Osteocyte (in vitro differentiated cells): Measurements from ENCODE around the gene PDPK1. TPM values are rescaled to one million over a fixed set of nuclear protein-coding genes. Genes with fewer than 3 reads are reported as not detected.
"Not testable (repeated sequence)": the region's sequence is repeated elsewhere in the genome, so short reads cannot be mapped to it uniquely, and the experiment has no call there.

ENCODE experiments used
- DNase-seq: peaks from one replicate; pipeline ENCODE4 v3.0.0; 2021; ENCODE audit warnings: mixed read lengths; ENCODE audit not compliant: unreplicated experiment; ENCODE audit errors: extremely low spot score
- H3K27ac Mint-ChIP-seq: one replicate; pipeline ENCODE4 v1.8.0; 2021; ENCODE audit warnings: mild to moderate bottlenecking, mixed read lengths; ENCODE audit not compliant: unreplicated experiment
- H3K27me3 Mint-ChIP-seq: one replicate; pipeline ENCODE4 v1.8.0; 2021; ENCODE audit warnings: mixed read lengths; ENCODE audit not compliant: unreplicated experiment
- H3K36me3 Mint-ChIP-seq: one replicate; pipeline ENCODE4 v1.8.0; 2021; ENCODE audit warnings: mixed read lengths; ENCODE audit not compliant: unreplicated experiment
- H3K4me1 Mint-ChIP-seq: one replicate; pipeline ENCODE4 v1.8.0; 2021; ENCODE audit warnings: mixed read lengths; ENCODE audit not compliant: unreplicated experiment
- H3K4me3 Mint-ChIP-seq: one replicate; pipeline ENCODE4 v1.8.0; 2021; ENCODE audit warnings: mild to moderate bottlenecking, moderate library complexity, mixed read lengths; ENCODE audit not compliant: unreplicated experiment
- H3K9me3 Mint-ChIP-seq: one replicate; pipeline ENCODE4 v1.8.0; 2021; ENCODE audit warnings: mixed read lengths; ENCODE audit not compliant: unreplicated experiment
- total RNA-seq: library from RNA; stranded (reverse); gene quantifications from 2 replicates; pipeline ENCODE4 v1.2.1, GENCODE V29; 2021
- TF ChIP-seq, protein P1 (sequence below): fragments of 200-600 bp; sonication (generic); IDR thresholded peaks from 2 replicates; pipeline ENCODE4 v1.5.0; 2021; ENCODE audit warnings: antibody characterized with exemption, mild to moderate bottlenecking, moderate library complexity

The PDPK1 gene
- total RNA-seq, 1 donor from 2014 or later, result 45.8 TPM

DNA sequence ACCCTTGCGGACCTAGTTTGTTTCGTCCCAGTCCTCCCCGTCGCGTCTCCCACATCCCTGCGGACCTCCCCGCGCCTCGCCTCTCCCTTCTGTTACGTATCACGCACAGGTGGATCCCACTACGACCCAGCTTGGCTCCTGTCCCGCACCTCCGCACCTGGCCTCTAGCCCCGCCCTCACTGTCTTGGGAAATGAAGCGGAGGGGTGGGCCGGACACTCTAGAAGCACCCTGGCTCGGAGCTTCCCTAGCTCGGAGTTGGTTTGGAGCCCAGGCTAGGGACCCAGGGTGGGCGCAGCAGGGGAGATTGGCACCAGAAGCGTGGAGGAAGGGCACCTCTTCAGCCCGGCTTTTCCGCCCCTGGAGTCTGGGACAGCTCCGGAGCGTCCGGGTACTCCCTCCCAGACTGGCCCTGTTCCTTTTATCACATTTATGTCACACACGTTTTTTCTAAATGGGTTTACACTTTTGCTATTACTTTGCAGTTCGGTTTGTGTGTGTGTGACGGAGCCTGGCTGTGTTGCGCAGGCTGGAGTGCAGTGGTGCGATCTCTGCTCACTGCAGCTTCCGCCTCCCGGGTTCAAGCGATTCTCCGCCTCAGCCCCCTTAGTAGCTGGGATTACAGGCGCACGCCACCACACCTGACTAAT, 5.2 kb upstream of the PDPK1 start:
- peak overlapping the region; percentile 96 for H3K27ac Mint-ChIP-seq
- TF ChIP-seq, protein P1, sequence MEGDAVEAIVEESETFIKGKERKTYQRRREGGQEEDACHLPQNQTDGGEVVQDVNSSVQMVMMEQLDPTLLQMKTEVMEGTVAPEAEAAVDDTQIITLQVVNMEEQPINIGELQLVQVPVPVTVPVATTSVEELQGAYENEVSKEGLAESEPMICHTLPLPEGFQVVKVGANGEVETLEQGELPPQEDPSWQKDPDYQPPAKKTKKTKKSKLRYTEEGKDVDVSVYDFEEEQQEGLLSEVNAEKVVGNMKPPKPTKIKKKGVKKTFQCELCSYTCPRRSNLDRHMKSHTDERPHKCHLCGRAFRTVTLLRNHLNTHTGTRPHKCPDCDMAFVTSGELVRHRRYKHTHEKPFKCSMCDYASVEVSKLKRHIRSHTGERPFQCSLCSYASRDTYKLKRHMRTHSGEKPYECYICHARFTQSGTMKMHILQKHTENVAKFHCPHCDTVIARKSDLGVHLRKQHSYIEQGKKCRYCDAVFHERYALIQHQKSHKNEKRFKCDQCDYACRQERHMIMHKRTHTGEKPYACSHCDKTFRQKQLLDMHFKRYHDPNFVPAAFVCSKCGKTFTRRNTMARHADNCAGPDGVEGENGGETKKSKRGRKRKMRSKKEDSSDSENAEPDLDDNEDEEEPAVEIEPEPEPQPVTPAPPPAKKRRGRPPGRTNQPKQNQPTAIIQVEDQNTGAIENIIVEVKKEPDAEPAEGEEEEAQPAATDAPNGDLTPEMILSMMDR, result no peak
- H3K9me3 Mint-ChIP-seq, result no peaks in the 10 kb centered on the region
- DNase-seq, result no peak
- no peaks in the 10 kb centered on the region for H3K27me3 Mint-ChIP-seq
- peak overlapping the region; percentile 90 for H3K4me3 Mint-ChIP-seq
- peaks cover 26% of the 10 kb centered on the region for H3K4me1 Mint-ChIP-seq
- peaks cover 2% of the 10 kb centered on the region for H3K36me3 Mint-ChIP-seq

DNA sequence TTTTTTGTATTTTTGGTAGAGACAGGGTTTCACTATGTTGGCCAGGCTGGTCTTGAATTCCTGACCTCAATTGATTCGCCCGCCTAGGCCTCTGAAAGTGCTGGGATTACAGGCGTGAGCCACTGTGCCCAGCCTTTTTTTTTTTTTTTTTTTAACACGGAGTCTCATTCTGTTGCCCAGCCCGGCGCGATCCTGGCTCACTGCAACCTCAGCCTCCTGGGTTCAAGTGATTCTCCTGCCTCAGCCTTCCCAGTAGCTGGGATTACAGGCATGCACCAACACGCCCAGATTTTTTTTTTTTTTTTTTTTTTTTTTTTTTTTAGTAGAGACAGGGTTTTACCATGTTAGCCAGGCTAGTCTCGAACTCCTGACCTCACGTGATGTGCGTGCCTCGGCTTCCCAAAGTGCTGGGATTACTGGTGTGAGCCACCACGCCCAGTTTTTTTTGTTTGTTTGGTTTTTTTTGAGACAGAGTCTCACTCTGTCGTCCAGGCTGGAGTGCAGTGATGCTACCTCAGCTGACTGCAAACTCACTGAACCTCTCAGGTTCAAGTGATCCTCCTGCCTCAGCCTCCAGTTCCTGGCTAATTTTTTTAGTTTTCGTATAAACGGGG, 4.6 kb upstream of the PDPK1 start:
- Mint-ChIP-seq H3K4me1 (peaks cover 26% of the 10 kb centered on the region), H3K4me3 (peak overlapping the region; percentile 90)

DNA sequence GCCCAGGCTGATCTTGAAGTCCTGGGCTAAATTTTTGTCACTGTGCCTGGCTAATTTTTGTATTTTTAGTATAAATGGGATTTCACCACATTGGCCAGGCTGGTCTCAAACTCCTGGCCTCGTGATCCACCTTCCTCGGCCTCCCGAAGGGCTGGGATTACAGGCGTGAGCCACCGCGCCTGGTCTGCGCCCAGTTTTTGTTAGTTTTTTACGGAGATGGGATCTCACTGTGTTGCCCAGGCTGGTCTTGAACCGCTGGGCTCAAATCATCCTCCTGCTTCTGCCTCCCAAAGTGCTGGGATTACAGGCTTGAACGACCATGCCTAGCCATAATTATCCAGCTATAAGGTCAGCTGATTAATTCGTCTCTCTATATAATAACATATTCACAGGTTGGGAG, 3.9 kb upstream of the PDPK1 start:
- Mint-ChIP-seq H3K4me3 (no peak overlapping the region), H3K9me3 (no peaks in the 10 kb centered on the region), H3K4me1 (peaks cover 30% of the 10 kb centered on the region), H3K27ac (no peak overlapping the region), H3K27me3 (no peaks in the 10 kb centered on the region), H3K36me3 (peaks cover 2% of the 10 kb centered on the region)
- DNase-seq, result no peak
- TF ChIP-seq, protein P1, result no peak

More for the DNA sequence above, 4.6 kb upstream of the PDPK1 start:
- not testable (repeated sequence) for H3K9me3 Mint-ChIP-seq, DNase-seq, H3K36me3 Mint-ChIP-seq, H3K27me3 Mint-ChIP-seq
- H3K27ac Mint-ChIP-seq, result peak overlapping the region; percentile 96

DNA sequence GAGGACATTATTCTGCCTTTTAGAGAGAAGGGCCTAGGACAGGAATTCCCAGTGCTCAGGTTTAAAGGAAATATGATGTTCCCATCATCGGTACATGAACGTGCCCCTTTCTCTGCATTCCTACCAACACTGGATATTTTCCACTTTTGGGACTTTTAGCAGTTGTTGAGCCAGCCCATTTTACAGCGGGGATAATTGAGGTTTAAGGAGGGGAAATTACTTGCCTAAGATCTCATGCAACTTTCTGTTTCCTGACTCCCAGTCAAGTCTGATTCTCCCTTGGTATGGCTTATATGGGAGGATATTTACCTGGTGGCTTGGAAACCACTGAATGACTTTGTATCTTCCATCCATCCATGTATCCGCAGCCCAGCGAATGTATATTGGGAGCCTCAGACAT, 3.5 kb upstream of the PDPK1 start:
- not testable (repeated sequence) for DNase-seq, H3K4me3 Mint-ChIP-seq, H3K9me3 Mint-ChIP-seq, H3K27me3 Mint-ChIP-seq, H3K27ac Mint-ChIP-seq, H3K36me3 Mint-ChIP-seq
- H3K4me1 Mint-ChIP-seq, result peaks cover 34% of the 10 kb centered on the region

DNA sequence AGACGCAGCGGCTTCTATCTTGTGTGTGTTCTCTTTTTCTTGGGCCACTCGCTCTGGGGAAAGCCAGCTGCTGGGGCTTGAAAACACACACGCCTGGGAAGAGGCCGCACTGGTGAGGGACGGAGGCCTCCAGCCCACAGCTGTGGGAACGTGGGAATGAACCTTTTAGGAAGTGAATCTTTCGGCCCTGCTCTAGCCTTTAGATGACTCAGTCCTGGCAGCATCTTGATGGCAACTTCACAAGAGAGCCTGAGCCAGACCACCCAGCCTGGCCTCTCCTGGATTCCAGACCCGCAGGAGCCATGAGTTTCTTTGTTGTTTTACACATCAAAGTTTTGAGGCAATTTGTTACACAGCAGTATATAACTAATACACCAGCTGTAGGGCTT, 2.2 kb upstream of the PDPK1 start:
- TF ChIP-seq, protein P1, result no peak
- H3K4me1 Mint-ChIP-seq, result peaks cover 46% of the 10 kb centered on the region
- H3K27ac Mint-ChIP-seq, result no peak overlapping the region
- peaks cover 2% of the 10 kb centered on the region for H3K36me3 Mint-ChIP-seq
- H3K9me3 Mint-ChIP-seq, result no peaks in the 10 kb centered on the region
- DNase-seq, result no peak
- no peak overlapping the region for H3K4me3 Mint-ChIP-seq
- no peaks in the 10 kb centered on the region for H3K27me3 Mint-ChIP-seq

DNA sequence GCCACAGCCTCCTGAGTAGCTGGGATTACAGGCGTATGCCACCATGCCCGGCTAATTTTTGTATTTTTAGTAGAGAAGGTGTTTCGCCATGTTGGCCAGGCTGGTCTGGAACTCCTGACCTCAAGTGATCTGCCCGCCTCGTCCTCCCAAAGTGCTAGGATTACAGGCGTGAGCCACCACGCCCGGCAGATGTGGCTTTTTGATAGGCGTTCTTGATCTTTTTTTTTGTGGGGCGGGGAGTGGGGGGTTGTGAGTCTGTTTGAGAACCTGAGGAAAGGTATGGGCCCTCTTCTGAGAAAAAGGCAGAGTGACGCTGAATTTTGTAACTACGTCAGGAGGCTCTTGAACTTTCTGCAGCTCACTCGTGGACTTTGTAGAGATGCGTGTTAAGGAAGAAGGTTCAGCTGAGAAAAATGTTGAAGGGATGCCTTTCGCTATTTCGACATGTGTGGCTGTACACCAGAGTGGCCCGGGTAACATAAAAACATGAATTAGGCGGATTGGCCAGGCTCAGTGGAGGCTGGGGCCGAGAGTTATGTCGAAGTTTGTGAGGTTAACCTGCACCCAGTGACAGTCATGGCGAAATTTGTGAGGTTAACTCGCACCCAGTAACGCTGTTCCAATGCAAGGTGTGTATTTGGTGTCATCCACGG, 1.5 kb downstream of the PDPK1 start:
- Mint-ChIP-seq H3K4me3 (peak overlapping the region; percentile 74), H3K4me1 (peaks cover 41% of the 10 kb centered on the region)
- DNase-seq, H3K27me3 Mint-ChIP-seq, H3K36me3 Mint-ChIP-seq, H3K27ac Mint-ChIP-seq, H3K9me3 Mint-ChIP-seq: not testable (repeated sequence)
